Measurements from ENCODE around the gene GRAMD1C. TPM values are rescaled to one million over a fixed set of nuclear protein-coding genes. Genes with fewer than 3 reads are reported as not detected.
A peak's percentile ranks its signal among the peaks of the same experiment; 100 is the strongest.

GRAMD1C gene
- total RNA-seq (2022) = 0.64 and 0.79 TPM in 2 replicates
- percentile 24 among the genes with signal in this experiment for Bru-seq, nascent RNA
- BruChase-seq, experiment 1, labeled RNA remaining after a 6-hour chase = percentile 22 among the genes with signal in this experiment
- percentile 22 among the genes with signal in this experiment for BruChase-seq, experiment 2, labeled RNA remaining after a 2-hour chase
- long read RNA-seq, partial matches to known transcripts = 0 of 1 reads
- long read RNA-seq, other reads (novel, unspliced or antisense) = 1 of 1 reads

DNA sequence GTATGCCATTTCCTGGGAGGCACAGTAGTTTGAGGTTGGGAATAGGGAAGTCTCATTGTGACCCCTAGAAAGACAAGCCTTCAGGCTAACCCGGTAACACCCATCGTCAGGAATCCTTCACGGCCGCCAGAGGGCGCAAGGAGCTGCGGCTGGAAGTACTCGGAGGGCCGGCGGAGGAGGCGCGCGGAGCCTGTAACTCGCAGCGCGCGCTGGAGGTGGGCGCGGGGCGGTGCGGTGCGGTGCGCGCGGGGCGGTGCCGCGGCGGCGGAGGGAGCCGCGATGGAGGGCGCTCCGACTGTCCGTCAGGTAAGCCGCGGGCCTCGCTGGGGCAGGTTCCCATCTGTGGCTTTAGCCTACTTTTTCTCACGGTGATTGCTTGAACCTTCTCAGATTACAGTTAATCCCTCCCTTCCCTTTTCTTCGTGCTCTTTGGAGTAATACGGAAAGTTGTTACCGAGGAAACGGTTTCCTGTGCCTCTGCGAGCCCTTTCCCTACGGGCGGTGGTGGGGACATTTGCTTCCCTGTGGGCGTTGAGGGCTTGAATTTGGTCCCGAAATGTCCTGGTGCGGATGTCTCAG is at the start of gene GRAMD1C:
Gene GRAMD1C, plus strand, starts transcription at position 158 of the 579 bp plus-strand sequence. Its CDS starts 122 bp downstream, at position 280.
- POLR2A ChIA-PET = interaction anchor here (0.6 to 2.3 kb wide), 3 partner anchors 59 to 308 kb away, joined by 3 to 10 read pairs (median 4); no protein-coding TSS in a partner anchor
- intact Hi-C loops (cut with micrococcal nuclease) = loop anchor here (1.0 to 5.0 kb wide), 3 partner anchors 75 to 219 kb away; partner anchors contain the start of genes CCDC191 and QTRT2
- H3K27ac Mint-ChIP-seq (ENCODE audit: low read depth, unreplicated experiment) = peak within 1 kb of the TSS; percentile 54
- no peaks in the 10 kb centered on the region for H3K9me3 Mint-ChIP-seq (ENCODE audit: unreplicated experiment)
- BruUV-seq (replicated peaks) = no TSS peak
- TF ChIP-seq, protein P1, sequence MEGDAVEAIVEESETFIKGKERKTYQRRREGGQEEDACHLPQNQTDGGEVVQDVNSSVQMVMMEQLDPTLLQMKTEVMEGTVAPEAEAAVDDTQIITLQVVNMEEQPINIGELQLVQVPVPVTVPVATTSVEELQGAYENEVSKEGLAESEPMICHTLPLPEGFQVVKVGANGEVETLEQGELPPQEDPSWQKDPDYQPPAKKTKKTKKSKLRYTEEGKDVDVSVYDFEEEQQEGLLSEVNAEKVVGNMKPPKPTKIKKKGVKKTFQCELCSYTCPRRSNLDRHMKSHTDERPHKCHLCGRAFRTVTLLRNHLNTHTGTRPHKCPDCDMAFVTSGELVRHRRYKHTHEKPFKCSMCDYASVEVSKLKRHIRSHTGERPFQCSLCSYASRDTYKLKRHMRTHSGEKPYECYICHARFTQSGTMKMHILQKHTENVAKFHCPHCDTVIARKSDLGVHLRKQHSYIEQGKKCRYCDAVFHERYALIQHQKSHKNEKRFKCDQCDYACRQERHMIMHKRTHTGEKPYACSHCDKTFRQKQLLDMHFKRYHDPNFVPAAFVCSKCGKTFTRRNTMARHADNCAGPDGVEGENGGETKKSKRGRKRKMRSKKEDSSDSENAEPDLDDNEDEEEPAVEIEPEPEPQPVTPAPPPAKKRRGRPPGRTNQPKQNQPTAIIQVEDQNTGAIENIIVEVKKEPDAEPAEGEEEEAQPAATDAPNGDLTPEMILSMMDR (IDR thresholded peaks at IDR 0.05; ENCODE audit: unreplicated experiment) = peak; percentile 91
- H3K27me3 Mint-ChIP-seq (ENCODE audit: insufficient read depth, unreplicated experiment) = no peaks in the 10 kb centered on the region
- H3K4me3 Mint-ChIP-seq (ENCODE audit: unreplicated experiment) = peak within 1 kb of the TSS; percentile 75
- CTCF ChIA-PET = interaction anchor here (0.6 to 11.7 kb wide), 14 partner anchors 8 to 1488 kb away, joined by 3 to 313 read pairs (median 4); no protein-coding TSS in a partner anchor
- DNase-seq (ENCODE audit: unreplicated experiment) = peak; percentile 84
- H3K36me3 Mint-ChIP-seq (ENCODE audit: insufficient read depth, unreplicated experiment) = peaks cover 4% of the 10 kb centered on the region
- peaks cover 6% of the 10 kb centered on the region for H3K4me1 Mint-ChIP-seq (ENCODE audit: insufficient read depth, unreplicated experiment)

GRCh38 chr3:113791381-113791780 is 47.2 kb upstream of the GRAMD1C start:
- peaks cover 62% of the 10 kb centered on the region for H3K36me3 Mint-ChIP-seq (ENCODE audit: insufficient read depth, unreplicated experiment)
- intact Hi-C loops (cut with micrococcal nuclease) = no loop called here
- no peaks in the 10 kb centered on the region for H3K9me3 Mint-ChIP-seq (ENCODE audit: unreplicated experiment)
- H3K27ac Mint-ChIP-seq (ENCODE audit: low read depth, unreplicated experiment) = no peak overlapping the region
- no peaks in the 10 kb centered on the region for H3K27me3 Mint-ChIP-seq (ENCODE audit: insufficient read depth, unreplicated experiment)
- H3K4me1 Mint-ChIP-seq (ENCODE audit: insufficient read depth, unreplicated experiment) = no peaks in the 10 kb centered on the region
- BruUV-seq (replicated peaks) = no TSS peak
- ChIA-PET CTCF (interaction anchor here (0.9 kb wide), 1 partner anchor 11 kb away, joined by 3 read pairs; no protein-coding TSS in a partner anchor), POLR2A (no interaction called here)
- TF ChIP-seq, protein P1 (IDR thresholded peaks at IDR 0.05; ENCODE audit: unreplicated experiment) = no peak
- no peak for DNase-seq (ENCODE audit: unreplicated experiment)
- no peak overlapping the region for H3K4me3 Mint-ChIP-seq (ENCODE audit: unreplicated experiment)

DNA sequence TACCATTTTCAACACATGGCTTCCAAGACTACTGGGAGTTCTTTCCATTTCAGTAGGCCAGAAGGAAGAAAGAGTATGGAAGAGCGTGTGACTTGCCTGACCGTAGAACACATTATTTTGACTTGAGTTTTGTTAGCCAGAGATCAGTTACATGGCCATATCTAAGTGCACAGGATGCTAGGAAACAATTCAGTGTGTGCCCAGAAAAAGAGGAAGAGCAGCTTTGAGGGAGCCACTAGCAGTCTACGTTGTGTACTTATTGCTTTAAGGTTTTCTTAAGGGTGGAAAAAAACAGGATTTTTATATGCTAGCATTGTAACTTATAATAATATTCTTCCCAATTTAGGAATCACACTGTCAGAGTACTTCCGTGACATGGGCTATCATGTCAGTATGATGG is 44.1 kb upstream of the GRAMD1C start:
- Mint-ChIP-seq H3K27me3 (ENCODE audit: insufficient read depth, unreplicated experiment) (no peaks in the 10 kb centered on the region), H3K36me3 (ENCODE audit: insufficient read depth, unreplicated experiment) (peaks cover 63% of the 10 kb centered on the region), H3K4me3 (ENCODE audit: unreplicated experiment) (no peak overlapping the region), H3K27ac (ENCODE audit: low read depth, unreplicated experiment) (no peak overlapping the region), H3K9me3 (ENCODE audit: unreplicated experiment) (no peaks in the 10 kb centered on the region), H3K4me1 (ENCODE audit: insufficient read depth, unreplicated experiment) (no peaks in the 10 kb centered on the region)
- no peak for DNase-seq (ENCODE audit: unreplicated experiment)
- intact Hi-C loops (cut with micrococcal nuclease) = no loop called here
- ChIA-PET CTCF (interaction anchor here (1.0 to 2.6 kb wide), 4 partner anchors 44 to 58 kb away, joined by 3 to 10 read pairs (median 4); partner anchors contain the start of gene GRAMD1C), POLR2A (interaction anchor here (0.6 to 1.5 kb wide), 4 partner anchors 18 to 51 kb away, joined by 3 to 4 read pairs (median 4); partner anchors contain the start of gene ATP6V1A)
- TF ChIP-seq, protein P1 (IDR thresholded peaks at IDR 0.05; ENCODE audit: unreplicated experiment) = no peak
- BruUV-seq (replicated peaks) = no TSS peak

DNA sequence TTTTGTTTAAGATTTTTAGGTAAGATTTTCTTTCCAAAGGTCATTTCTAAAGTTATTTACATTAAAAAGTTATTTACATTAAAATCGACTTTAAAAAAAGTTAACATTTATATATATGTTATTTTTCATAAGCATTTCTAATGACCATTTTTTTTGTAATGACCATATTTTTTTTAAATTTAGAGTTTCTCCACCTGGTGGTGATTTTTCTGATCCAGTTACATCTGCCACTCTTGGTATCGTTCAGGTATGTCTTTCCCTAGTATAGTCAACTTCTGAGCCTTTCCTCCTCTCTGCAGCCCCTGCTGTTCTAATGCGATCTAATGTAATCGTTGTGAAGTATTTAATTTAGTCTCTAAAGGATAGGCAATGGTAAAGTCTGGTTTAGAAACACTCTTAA is 42.9 kb upstream of the GRAMD1C start:
- BruUV-seq (replicated peaks) = no TSS peak
- no peaks in the 10 kb centered on the region for H3K27me3 Mint-ChIP-seq (ENCODE audit: insufficient read depth, unreplicated experiment)
- intact Hi-C loops (cut with micrococcal nuclease) = no loop called here
- CTCF ChIA-PET = interaction anchor here (1.0 to 2.6 kb wide), 5 partner anchors 46 to 59 kb away, joined by 3 to 10 read pairs (median 4); no protein-coding TSS in a partner anchor
- DNase-seq (ENCODE audit: unreplicated experiment) = no peak
- H3K27ac Mint-ChIP-seq (ENCODE audit: low read depth, unreplicated experiment) = no peak overlapping the region
- TF ChIP-seq, protein P1 (IDR thresholded peaks at IDR 0.05; ENCODE audit: unreplicated experiment) = no peak
- H3K36me3 Mint-ChIP-seq (ENCODE audit: insufficient read depth, unreplicated experiment) = peaks cover 69% of the 10 kb centered on the region
- no peaks in the 10 kb centered on the region for H3K4me1 Mint-ChIP-seq (ENCODE audit: insufficient read depth, unreplicated experiment)
- H3K9me3 Mint-ChIP-seq (ENCODE audit: unreplicated experiment) = no peaks in the 10 kb centered on the region
- POLR2A ChIA-PET = interaction anchor here (1.1 to 1.3 kb wide), 2 partner anchors 34 to 51 kb away, joined by 4 read pairs; no protein-coding TSS in a partner anchor
- H3K4me3 Mint-ChIP-seq (ENCODE audit: unreplicated experiment) = no peak overlapping the region
